ENCODE data around the gene RPH3AL. TPM values are rescaled to one million over a fixed set of nuclear protein-coding genes. Genes with fewer than 3 reads are reported as not detected.

The RPH3AL gene
- total and polyA plus RNA-seq, 10 of the 15 experiments (the other 5 are each of a cell fraction or from before 2014, with no cell fraction given), result 0.04 to 1.2 (median 0.47) TPM; not detected in 2

GRCh38 chr17:200586-200985 is 152.0 kb downstream of the RPH3AL start (continued):
- TF ChIP-seq ETV6 (conservative IDR thresholded peaks at IDR 0.05 in 1 of 2, IDR thresholded peaks at IDR 0.05 in 1 of 2; ENCODE audit: borderline replicate concordance in 1 of 2, low read depth in 1 of 2) (no peak), RAD21 (IDR thresholded peaks at IDR 0.05; ENCODE audit: insufficient read depth, low read depth, low read length) (no peak), HDAC6 (IDR thresholded peaks at IDR 0.05; ENCODE audit: unreplicated experiment) (no peak), PKNOX1 (IDR thresholded peaks at IDR 0.05) (no peak)

- ATAC-seq (no peak), FAIRE-seq (no peak), DNase-seq (ENCODE audit: low read depth, low spot score) (no peak)
- no peak overlapping the region for H2AFZ ChIP-seq (ENCODE audit: control insufficient read depth, low read depth, low read length)
- ChIA-PET POLR2A (no interaction called here), SMC1A (ENCODE audit: uncharacterized antibody, unreplicated experiment) (no interaction called here), RAD21 (ENCODE audit: unreplicated experiment) (no interaction called here), CTCF (no interaction called here)
- no peaks in the 10 kb centered on the region for H3K9me3 ChIP-seq (replicated peaks; ENCODE audit: control insufficient read depth, insufficient read depth, low read length)
- in situ Hi-C loops (cut with MboI), result no loop called here
- BruUV-seq (replicated peaks), result no TSS peak
- peaks cover 2 to 10% of the 10 kb centered on the region in 2 experiments; a peak in 2 of 4 replicates for H3K27me3 ChIP-seq (replicated peaks in 1 of 2; ENCODE audit: control insufficient read depth in 2 of 2, insufficient read depth in 2 of 2, low read length in 1 of 2)
- no peak overlapping the region for H3K27ac ChIP-seq (ENCODE audit: control insufficient read depth, insufficient read depth)
- no peak overlapping the region for H3K4me2 ChIP-seq (ENCODE audit: control insufficient read depth, insufficient read depth)
- H3K9ac ChIP-seq (ENCODE audit: control insufficient read depth, insufficient read depth, low read length), result no peak overlapping the region
- no peaks in the 10 kb centered on the region for H3K79me2 ChIP-seq (ENCODE audit: control insufficient read depth, insufficient read depth, low read length)
- whole genome bisulfite sequencing (ENCODE audit: insufficient coverage, insufficient replicate concordance, low lambda C conversion rate, missing lambda C conversion rate), result 26% methylated on average over 14 of the region's 14 CpGs
- H4K20me1 ChIP-seq (ENCODE audit: control insufficient read depth, insufficient read depth), result no peaks in the 10 kb centered on the region; the same call in 1 of the 2 replicates
- no peaks in the 10 kb centered on the region for H3K36me3 ChIP-seq (ENCODE audit: control insufficient read depth in 2 of 2, insufficient read depth in 2 of 2, low read length in 1 of 2)
- H3K4me3 ChIP-seq, result no peak overlapping the region
- no peaks in the 10 kb centered on the region for H3K4me1 ChIP-seq (ENCODE audit: control insufficient read depth, insufficient read depth, low read length)
- intact Hi-C loops (cut with micrococcal nuclease; ENCODE audit: unreplicated experiment), result no loop called here
- TF ChIP-seq BCLAF1 (IDR thresholded peaks at IDR 0.05) (no peak), POLR2AphosphoS2 (IDR thresholded peaks at IDR 0.05; ENCODE audit: low read depth, low read length) (no peak), ASH2L (IDR thresholded peaks at IDR 0.05; ENCODE audit: borderline replicate concordance, low read depth) (no peak), IRF4 (IDR thresholded peaks at IDR 0.05; ENCODE audit: low read depth, low read length) (no peak), MEF2A (IDR thresholded peaks at IDR 0.05; ENCODE audit: insufficient read depth, low read depth, low read length) (no peak), RB1 (IDR thresholded peaks at IDR 0.05; ENCODE audit: borderline replicate concordance) (no peak)
Observed at GRCh38 chr17:199806-200545, 152.6 kb downstream of the RPH3AL start.
